ENCODE measurements around the gene NKAIN1.

DNA sequence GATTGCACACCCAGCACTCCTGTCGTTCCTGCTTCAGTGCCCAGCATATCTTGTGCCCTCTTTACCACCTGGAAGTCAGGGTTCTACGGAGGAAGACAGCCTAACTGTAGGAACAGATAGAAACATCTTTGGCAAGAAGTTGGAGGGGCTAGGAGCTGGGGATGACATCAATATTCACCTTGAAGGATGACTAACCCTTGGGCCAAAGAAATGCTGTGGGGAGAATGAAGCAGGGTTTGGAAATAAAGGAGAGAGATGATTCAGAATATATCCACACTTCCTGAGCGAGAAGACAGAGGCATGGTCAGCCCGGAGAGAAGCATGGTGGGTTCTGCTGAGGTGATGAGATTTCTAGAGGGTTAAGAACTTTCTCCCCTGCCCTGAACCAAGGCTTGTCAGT is 4.6 kb upstream of the NKAIN1 start:
- TF ChIP-seq, protein P1, sequence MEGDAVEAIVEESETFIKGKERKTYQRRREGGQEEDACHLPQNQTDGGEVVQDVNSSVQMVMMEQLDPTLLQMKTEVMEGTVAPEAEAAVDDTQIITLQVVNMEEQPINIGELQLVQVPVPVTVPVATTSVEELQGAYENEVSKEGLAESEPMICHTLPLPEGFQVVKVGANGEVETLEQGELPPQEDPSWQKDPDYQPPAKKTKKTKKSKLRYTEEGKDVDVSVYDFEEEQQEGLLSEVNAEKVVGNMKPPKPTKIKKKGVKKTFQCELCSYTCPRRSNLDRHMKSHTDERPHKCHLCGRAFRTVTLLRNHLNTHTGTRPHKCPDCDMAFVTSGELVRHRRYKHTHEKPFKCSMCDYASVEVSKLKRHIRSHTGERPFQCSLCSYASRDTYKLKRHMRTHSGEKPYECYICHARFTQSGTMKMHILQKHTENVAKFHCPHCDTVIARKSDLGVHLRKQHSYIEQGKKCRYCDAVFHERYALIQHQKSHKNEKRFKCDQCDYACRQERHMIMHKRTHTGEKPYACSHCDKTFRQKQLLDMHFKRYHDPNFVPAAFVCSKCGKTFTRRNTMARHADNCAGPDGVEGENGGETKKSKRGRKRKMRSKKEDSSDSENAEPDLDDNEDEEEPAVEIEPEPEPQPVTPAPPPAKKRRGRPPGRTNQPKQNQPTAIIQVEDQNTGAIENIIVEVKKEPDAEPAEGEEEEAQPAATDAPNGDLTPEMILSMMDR (IDR thresholded peaks at IDR 0.05) = no peak
- no peak for TF ChIP-seq POLR2AphosphoS5 (IDR thresholded peaks at IDR 0.05; ENCODE audit: low read depth, low read length)
